Activated T-helper 17 cell treated with anti-CD3 and anti-CD28 coated beads, Interleukin-2, amount 50 U/mL, for 72 hours (primary cell): ENCODE measurements around the gene CP. TPM values are rescaled to one million over a fixed set of nuclear protein-coding genes. Genes with fewer than 3 reads are reported as not detected.
A peak's percentile ranks its signal among the peaks of the same experiment; 100 is the strongest.
"Not testable (repeated sequence)": the region's sequence is repeated elsewhere in the genome, so short reads cannot be mapped to it uniquely, and the experiment has no call there.

Experiments used
- ATAC-seq: fragments of 150-1000 bp; cut with Tn5 transposase; replicated peaks from 2 replicates; pipeline ENCODE4 v1.10.0; 2021; ENCODE audit warnings: mild to moderate bottlenecking, moderate library complexity
- H3K27ac Mint-ChIP-seq: one replicate; pipeline ENCODE4 v1.8.0; 2022; ENCODE audit warnings: mixed read lengths
- H3K27me3 Mint-ChIP-seq: one replicate; pipeline ENCODE4 v1.8.0; 2022; ENCODE audit warnings: mixed read lengths
- H3K36me3 Mint-ChIP-seq: one replicate; pipeline ENCODE4 v1.8.0; 2022; ENCODE audit warnings: low read depth, mild to moderate bottlenecking, mixed read lengths
- H3K4me1 Mint-ChIP-seq: one replicate; pipeline ENCODE4 v1.8.0; 2022; ENCODE audit warnings: mixed read lengths
- H3K4me3 Mint-ChIP-seq: one replicate; pipeline ENCODE4 v1.8.0; 2022; ENCODE audit warnings: mild to moderate bottlenecking, mixed read lengths
- H3K9me3 Mint-ChIP-seq: one replicate; pipeline ENCODE4 v1.8.0; 2022; ENCODE audit warnings: mixed read lengths
- total RNA-seq, 2 donors: library from RNA; stranded (reverse); gene quantifications; one replicate each; pipeline ENCODE4 v1.2.3, GENCODE V29; 2022

Gene CP
- total RNA-seq, 2 donors from 2014 or later, result not detected

GRCh38 chr3:149239357-149239936 is 17.8 kb upstream of the CP start:
- Mint-ChIP-seq H3K36me3 (no peaks in the 10 kb centered on the region), H3K27me3 (peaks cover 6% of the 10 kb centered on the region), H3K27ac (no peak overlapping the region)

GRCh38 chr3:149238268-149238667 is 16.6 kb upstream of the CP start:
- H3K36me3 Mint-ChIP-seq, H3K27me3 Mint-ChIP-seq, ATAC-seq, H3K9me3 Mint-ChIP-seq, H3K27ac Mint-ChIP-seq, H3K4me1 Mint-ChIP-seq, H3K4me3 Mint-ChIP-seq: not testable (repeated sequence)

More at GRCh38 chr3:149239357-149239936, 17.8 kb upstream of the CP start:
- ATAC-seq, result no peak
- H3K9me3 Mint-ChIP-seq, result no peaks in the 10 kb centered on the region
- no peaks in the 10 kb centered on the region for H3K4me1 Mint-ChIP-seq
- H3K4me3 Mint-ChIP-seq, result no peak overlapping the region

GRCh38 chr3:149235599-149236424 is 14.2 kb upstream of the CP start:
- Mint-ChIP-seq H3K4me1 (no peaks in the 10 kb centered on the region), H3K4me3 (no peak overlapping the region), H3K27ac (no peak overlapping the region), H3K27me3 (peaks cover 11% of the 10 kb centered on the region), H3K36me3 (no peaks in the 10 kb centered on the region), H3K9me3 (no peaks in the 10 kb centered on the region)
- ATAC-seq, result no peak

GRCh38 chr3:149234671-149235245 is 13.1 kb upstream of the CP start:
- no peak overlapping the region for H3K4me3 Mint-ChIP-seq
- H3K9me3 Mint-ChIP-seq, result no peaks in the 10 kb centered on the region
- ATAC-seq, result no peak
- H3K4me1 Mint-ChIP-seq, result no peaks in the 10 kb centered on the region
- H3K27ac Mint-ChIP-seq, result no peak overlapping the region
- no peaks in the 10 kb centered on the region for H3K36me3 Mint-ChIP-seq
- peaks cover 11% of the 10 kb centered on the region for H3K27me3 Mint-ChIP-seq

- Mint-ChIP-seq H3K27me3 (peaks cover 11% of the 10 kb centered on the region), H3K27ac (no peak overlapping the region), H3K36me3 (no peaks in the 10 kb centered on the region), H3K9me3 (no peaks in the 10 kb centered on the region), H3K4me1 (no peaks in the 10 kb centered on the region), H3K4me3 (no peak overlapping the region)
- no peak for ATAC-seq
Observed at GRCh38 chr3:149233323-149233722, 11.7 kb upstream of the CP start.

GRCh38 chr3:149231871-149232270 is 10.2 kb upstream of the CP start:
- H3K27me3 Mint-ChIP-seq, result peaks cover 11% of the 10 kb centered on the region
- H3K4me1 Mint-ChIP-seq, result no peaks in the 10 kb centered on the region
- H3K4me3 Mint-ChIP-seq, result no peak overlapping the region
- ATAC-seq, result no peak
- H3K27ac Mint-ChIP-seq, result no peak overlapping the region
- H3K36me3 Mint-ChIP-seq, result no peaks in the 10 kb centered on the region
- H3K9me3 Mint-ChIP-seq, result no peaks in the 10 kb centered on the region

- ATAC-seq, result no peak
- no peak overlapping the region for H3K4me3 Mint-ChIP-seq
- H3K9me3 Mint-ChIP-seq, result no peaks in the 10 kb centered on the region
- H3K36me3 Mint-ChIP-seq, result no peaks in the 10 kb centered on the region
- peaks cover 1% of the 10 kb centered on the region for H3K27me3 Mint-ChIP-seq
- H3K4me1 Mint-ChIP-seq, result peaks cover 12% of the 10 kb centered on the region
- no peak overlapping the region for H3K27ac Mint-ChIP-seq
Observed at GRCh38 chr3:149227591-149228268, 6.1 kb upstream of the CP start.

GRCh38 chr3:149226776-149227175 is 5.1 kb upstream of the CP start:
- no peaks in the 10 kb centered on the region for H3K27me3 Mint-ChIP-seq
- no peak overlapping the region for H3K4me3 Mint-ChIP-seq
- H3K9me3 Mint-ChIP-seq, result no peaks in the 10 kb centered on the region
- no peaks in the 10 kb centered on the region for H3K36me3 Mint-ChIP-seq
- no peak for ATAC-seq
- H3K27ac Mint-ChIP-seq, result no peak overlapping the region
- peaks cover 12% of the 10 kb centered on the region for H3K4me1 Mint-ChIP-seq

- Mint-ChIP-seq H3K9me3 (no peaks in the 10 kb centered on the region), H3K27me3 (no peaks in the 10 kb centered on the region), H3K4me3 (peak overlapping the region; percentile 72), H3K27ac (peak overlapping the region; percentile 72), H3K36me3 (no peaks in the 10 kb centered on the region), H3K4me1 (peaks cover 12% of the 10 kb centered on the region)
- peak; percentile 98 for ATAC-seq
Observed at GRCh38 chr3:149224736-149225594, 3.3 kb upstream of the CP start.

- no peak overlapping the region for H3K27ac Mint-ChIP-seq
- no peaks in the 10 kb centered on the region for H3K27me3 Mint-ChIP-seq
- H3K4me3 Mint-ChIP-seq, result peak overlapping the region; percentile 72
- ATAC-seq, result no peak
- H3K36me3 Mint-ChIP-seq, result no peaks in the 10 kb centered on the region
- peaks cover 12% of the 10 kb centered on the region for H3K4me1 Mint-ChIP-seq
- no peaks in the 10 kb centered on the region for H3K9me3 Mint-ChIP-seq
Observed at GRCh38 chr3:149223461-149223820, 1.8 kb upstream of the CP start.

- H3K27ac Mint-ChIP-seq, ATAC-seq: not testable (repeated sequence)
Observed at GRCh38 chr3:149219380-149220121, 2.1 kb downstream of the CP start.

GRCh38 chr3:149217347-149217746 is 4.3 kb downstream of the CP start:
- no peaks in the 10 kb centered on the region for H3K4me1 Mint-ChIP-seq
- ATAC-seq, result no peak
- no peaks in the 10 kb centered on the region for H3K36me3 Mint-ChIP-seq
- H3K27me3 Mint-ChIP-seq, result no peaks in the 10 kb centered on the region
- H3K9me3 Mint-ChIP-seq, result no peaks in the 10 kb centered on the region
- no peak overlapping the region for H3K27ac Mint-ChIP-seq
- no peak overlapping the region for H3K4me3 Mint-ChIP-seq

More at GRCh38 chr3:149219380-149220121, 2.1 kb downstream of the CP start:
- H3K9me3 Mint-ChIP-seq, H3K4me1 Mint-ChIP-seq, H3K27me3 Mint-ChIP-seq, H3K36me3 Mint-ChIP-seq, H3K4me3 Mint-ChIP-seq: not testable (repeated sequence)

GRCh38 chr3:149216193-149216869 is 5.3 kb downstream of the CP start:
- no peaks in the 10 kb centered on the region for H3K4me1 Mint-ChIP-seq
- no peaks in the 10 kb centered on the region for H3K36me3 Mint-ChIP-seq
- H3K27ac Mint-ChIP-seq, result no peak overlapping the region
- no peak for ATAC-seq
- no peaks in the 10 kb centered on the region for H3K9me3 Mint-ChIP-seq
- no peak overlapping the region for H3K4me3 Mint-ChIP-seq
- peaks cover 5% of the 10 kb centered on the region for H3K27me3 Mint-ChIP-seq
